Glomerular visceral epithelial cell (primary cell): ENCODE data around the gene NME4.
"Not testable (repeated sequence)": the region's sequence is repeated elsewhere in the genome, so short reads cannot be mapped to it uniquely, and the experiment has no call there.

Experiments used
- DNase-seq: peaks from one replicate; pipeline ENCODE4 v3.0.0-alpha.2; 2016; ENCODE audit errors: extremely low spot score

The NME4 gene

DNA sequence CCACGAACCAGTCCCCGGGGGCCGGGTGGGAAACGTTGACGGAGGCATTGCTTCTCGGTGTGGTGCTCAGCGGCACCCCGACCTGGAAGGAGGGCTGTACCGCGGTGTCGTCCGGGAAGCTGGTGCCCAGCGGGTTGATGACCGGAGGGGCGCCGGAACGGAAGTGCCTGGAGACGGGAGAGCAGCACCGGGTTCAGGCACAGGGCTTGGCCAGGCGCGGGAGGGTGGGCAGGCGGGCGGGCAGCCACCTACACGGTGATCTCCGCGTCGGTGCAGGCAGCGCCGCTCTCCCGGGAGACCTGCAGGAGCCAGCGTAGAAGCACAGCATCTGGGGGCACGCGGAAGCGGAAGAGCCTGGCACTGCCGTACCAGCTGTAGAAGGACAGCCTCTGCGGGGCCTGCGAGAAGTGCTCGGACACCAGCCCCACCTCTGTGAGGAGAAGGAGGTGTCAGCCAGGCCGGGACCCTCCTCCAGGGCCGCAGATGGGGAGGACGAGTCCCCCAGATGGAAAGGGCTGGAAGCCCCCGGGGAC is 19.5 kb upstream of the NME4 start:
- DNase-seq: no peak

GRCh38 chr16:378113-378820 is 18.7 kb upstream of the NME4 start:
- DNase-seq: not testable (repeated sequence)

DNA sequence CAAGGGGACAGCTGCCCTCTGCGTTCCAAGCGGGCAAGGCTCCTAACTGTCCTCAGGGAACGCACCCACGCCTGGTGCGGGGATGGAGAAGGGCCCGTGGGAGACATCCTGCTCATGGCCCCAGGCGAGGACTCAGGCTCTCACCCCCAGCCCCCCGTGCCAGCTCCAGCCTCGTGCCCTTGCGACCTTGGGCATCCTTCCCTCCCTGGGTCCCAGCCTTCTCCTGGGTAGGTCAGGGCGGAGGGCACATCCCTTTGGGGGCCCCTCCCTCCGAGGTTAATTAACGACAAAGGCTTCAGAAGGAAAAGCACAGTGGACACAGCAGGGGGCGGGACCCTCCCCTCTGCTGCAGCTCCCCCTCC is 18.2 kb upstream of the NME4 start:
- DNase-seq: no peak

GRCh38 chr16:379183-379960 is 17.6 kb upstream of the NME4 start:
- no peak for DNase-seq

- no peak for DNase-seq
Measured at GRCh38 chr16:379961-380761, 16.8 kb upstream of the NME4 start.

DNA sequence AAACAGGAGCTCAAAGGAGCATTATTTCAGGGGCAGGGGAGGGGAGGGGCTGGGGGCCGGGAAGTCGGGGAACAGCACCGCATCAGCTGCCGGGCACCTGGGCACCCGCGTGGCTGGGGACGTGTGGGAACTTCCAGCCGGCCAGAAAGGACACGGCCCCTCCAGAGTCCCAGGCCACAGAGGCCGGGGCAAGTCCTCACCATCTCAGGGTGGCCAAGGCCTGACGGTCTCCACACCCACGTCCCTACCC is 16.3 kb upstream of the NME4 start:
- DNase-seq: no peak

DNA sequence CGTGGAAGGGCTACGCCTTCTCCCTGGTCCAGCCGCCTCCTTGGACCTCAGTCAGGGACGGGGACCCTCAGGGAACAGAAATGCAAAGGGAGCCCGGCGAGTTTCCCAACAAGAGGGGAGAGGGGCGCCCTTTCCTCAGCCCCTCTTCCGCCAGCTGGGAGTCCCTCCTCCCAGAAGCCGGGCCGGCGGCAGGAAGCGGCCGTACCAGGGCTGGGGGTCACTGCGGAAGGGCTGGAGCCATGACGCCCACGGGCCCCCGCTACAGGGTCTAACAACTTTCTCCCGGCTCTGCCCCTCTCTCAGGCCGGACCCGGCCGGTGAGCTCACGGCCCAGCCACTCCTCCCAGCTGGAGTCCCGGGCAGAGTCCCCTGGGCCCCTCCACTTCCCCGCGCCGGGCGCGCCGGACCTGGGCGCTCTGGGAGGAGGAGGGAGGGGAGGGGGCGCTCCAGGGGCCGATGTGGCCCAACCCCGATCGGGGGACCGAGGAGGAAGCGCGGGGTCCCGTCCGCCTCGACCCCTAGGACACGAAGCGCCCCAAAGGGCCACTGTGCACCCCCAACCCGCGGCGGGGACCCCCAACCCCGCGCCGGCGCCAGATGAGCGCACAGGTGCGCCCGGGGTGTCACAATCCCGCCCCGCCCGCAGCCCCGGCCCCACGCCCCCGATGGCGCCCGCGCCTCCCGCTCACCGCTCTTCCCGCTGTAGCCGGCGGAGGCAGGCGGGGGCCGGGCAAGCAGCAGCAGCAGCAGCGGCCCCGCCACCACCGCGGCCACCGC is 15.8 kb upstream of the NME4 start:
- DNase-seq: peak; percentile 26

DNA sequence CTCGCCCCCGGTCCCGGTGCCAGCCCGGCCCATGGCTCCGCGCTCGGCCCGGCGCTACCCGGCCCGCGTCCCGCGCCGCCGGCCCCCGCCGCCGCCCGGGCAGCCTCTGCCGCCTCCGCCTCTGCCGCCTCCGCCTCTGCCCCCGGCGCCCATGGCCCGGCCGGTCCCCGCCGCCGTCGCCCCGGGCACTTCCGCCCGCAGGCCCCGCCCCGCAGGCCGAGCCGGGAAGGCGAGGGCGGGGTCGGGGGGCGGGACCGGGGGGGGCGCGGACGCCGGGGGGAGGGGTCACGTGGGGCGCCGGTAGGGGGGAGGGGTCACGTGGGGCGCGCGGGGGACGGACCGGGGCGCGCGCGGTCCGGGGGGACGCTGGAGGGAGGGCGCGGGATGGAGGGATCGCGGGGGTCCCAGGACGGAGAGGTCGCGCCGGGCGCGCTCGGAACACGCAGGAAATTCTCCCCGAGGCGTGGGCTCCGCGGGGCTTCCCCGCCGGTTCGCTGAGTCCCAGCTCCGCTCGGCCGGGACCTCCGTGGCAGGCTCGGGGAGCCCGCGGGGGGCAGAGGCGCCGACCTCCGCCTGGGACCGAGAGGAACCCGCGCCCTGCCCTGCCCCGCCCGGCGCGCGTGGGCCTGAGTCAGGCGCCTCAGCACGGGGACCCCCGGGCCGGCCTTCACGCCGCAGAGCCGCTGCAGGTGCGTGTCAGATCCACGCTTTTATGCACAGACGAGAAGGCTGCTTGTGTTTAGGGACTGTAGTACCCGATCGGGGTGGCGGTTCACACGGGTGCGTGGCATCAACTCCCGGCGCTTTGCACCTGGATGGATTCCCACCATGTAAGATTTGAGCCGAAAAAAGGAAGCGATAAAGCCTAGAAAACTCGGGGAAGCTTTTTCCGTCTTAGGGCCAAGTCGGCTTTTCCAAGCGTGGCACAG is 14.9 kb upstream of the NME4 start, which contains the start of gene PGAP6:
Gene PGAP6 (minus strand): TSS at position 190 of the 929 bp plus-strand sequence. CDS start 157 bp downstream, at position 33.
- peak; percentile 72 for DNase-seq

GRCh38 chr16:383326-384051 is 13.5 kb upstream of the NME4 start:
- DNase-seq: no peak

DNA sequence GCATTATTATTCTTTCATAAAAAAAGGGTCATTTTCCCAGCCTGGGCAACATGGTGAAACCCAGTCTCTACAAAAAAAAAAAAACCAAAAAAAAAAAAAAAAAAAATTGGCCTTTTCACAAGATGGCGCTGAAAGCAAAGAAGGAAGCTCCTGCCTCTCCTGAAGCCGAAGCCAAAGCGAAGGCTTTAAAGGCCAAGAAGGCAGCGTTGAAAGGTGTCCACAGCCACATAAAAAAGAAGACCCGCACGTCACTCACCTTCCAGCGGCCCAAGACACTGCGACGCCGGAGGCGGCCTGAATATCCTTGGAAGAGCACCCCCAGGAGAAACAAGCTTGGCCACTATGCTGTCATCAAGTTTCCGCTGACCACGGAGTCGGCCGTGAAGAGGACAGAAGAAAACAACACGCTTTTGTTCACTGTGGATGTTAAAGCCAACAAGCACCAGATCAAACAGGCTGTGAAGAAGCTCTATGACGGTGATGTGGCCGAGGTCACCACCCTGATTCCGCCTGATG is 10.3 kb upstream of the NME4 start:
- DNase-seq: no peak

GRCh38 chr16:387761-388666 is 9.0 kb upstream of the NME4 start:
- DNase-seq: not testable (repeated sequence)

GRCh38 chr16:389352-389751 is 7.6 kb upstream of the NME4 start:
- no peak for DNase-seq

- peak; percentile 88 for DNase-seq
Measured at GRCh38 chr16:391885-392335, 5.1 kb upstream of the NME4 start.

DNA sequence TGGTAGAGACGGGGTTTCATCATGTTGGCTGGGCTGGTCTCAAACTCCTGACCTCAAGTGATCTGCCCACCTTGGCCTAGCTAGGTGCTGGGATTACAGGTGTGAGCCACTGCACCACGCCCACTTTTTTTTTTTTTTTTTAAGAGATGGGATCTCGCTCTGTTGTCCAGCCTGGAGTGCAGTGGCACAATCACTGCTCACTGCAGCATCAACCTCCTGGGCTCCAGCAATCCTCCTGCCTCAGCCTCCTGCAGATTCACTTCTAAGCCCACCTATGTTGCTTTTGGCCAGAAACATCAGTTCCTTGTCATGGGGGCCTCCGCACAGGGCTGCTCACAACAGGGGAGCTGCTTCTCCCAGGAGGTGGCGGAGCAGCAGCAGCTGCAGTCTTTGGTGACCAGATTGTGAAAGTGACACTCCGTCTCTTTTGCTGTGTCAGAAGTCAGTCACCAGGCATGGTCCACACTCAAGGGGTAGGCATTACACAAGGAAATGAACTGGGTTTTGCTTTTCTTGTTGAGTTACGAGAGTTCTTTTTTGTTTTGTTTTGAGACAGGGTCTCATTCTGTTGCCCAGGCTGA is 4.5 kb upstream of the NME4 start:
- DNase-seq: no peak

GRCh38 chr16:396199-396598 is 800 bp upstream of the NME4 start:
- no peak for DNase-seq

DNA sequence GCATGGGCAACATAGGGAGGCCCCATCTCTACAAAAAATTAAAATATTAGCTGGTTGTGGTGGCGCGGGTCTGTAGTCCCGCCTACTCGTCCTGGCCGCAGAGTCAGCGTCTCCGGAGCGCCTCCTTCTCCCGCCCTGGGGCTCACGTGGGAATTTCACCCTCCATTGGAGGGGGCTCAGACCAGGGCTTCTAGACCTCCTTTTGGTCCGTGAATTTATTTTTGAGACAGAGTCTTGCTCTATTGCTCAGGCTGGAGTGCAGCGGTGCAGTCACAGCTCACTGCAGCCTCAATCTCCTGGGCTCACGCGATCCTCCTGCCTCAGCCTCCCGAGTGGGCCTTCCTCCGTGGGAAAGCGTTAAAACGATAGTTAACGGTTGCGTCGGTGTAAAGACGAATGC is 394 bp upstream of the NME4 start:
- no peak for DNase-seq

DNA sequence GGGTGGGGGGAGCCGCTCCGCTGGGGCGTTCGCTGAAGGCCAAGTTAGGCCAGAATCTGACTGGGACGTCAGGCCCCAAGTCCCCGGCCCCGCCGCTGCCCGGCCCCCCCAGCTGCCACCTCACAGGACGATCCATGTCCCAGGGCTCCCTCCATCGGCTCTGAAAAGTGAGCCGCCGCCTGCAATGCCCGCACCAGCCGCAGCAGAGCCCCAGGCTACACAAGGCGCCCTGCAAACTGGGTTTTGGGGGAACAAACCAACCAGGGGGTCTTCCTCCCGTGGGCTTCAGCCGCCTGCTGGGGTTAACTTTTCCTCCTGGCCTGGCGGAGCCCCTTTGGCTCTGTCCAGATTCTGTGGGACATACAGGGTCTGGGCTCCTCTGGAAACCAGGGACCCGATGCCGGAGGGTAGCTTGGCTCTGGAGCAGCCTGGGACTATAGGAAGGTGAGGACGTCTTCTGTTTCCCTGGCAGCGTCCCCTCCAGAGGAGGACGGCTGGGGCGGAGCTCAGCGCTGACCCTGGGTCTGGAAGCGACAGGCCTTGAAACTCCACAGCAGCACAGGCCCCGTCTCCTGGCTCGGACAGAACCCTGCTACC is 835 bp downstream of the NME4 start:
- peak; percentile 46 for DNase-seq
